Activated CD4-positive, alpha-beta T cell treated with anti-CD3 and anti-CD28 coated beads for 1 hour (primary cell): ENCODE results near the gene KIN.
"Not testable (repeated sequence)": the region's sequence is repeated elsewhere in the genome, so short reads cannot be mapped to it uniquely, and the experiment has no call there.

Source experiments
- DNase-seq: peaks from one replicate; pipeline ENCODE4 v3.0.0-alpha.2; 2020

KIN gene

DNA sequence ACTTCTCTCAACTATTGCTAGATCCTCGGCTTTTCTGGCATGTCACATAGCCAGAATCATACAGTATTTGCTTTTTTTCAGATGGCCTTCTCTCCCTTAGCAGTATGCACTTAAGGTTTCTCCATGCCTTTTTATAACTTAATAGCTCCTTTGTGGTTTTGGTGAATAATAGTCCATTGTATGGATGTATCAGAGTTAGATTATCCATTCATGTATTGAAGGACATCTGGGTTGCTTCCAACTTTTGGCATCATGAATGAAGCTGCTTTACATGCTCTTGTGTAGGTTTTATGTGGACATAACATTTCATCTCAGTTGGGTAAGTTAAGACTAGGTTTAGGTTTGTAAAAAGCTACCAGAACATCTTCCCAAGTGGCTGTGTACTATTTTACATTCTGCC, 4.7 kb upstream of the KIN start:
- DNase-seq: no peak

DNA sequence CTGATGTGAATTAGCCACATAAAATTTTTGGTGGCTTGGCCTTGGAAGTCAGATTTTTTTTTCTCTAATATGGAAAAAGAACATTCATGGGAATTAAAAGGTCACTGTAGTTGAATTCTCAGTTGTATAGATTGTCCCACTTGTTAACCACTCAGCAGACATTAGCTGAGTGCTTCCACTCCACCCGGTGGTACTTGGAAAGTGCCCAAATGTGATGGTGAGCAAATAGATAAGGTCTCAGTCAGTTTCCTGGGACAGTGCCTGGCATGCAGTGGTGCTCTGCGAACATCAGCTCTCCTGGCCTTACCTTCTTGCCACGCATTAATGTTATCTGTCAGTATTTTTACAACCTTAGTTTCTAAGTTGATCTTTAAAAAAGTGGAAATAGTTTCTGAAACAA, 1.6 kb upstream of the KIN start:
- DNase-seq: no peak

DNA sequence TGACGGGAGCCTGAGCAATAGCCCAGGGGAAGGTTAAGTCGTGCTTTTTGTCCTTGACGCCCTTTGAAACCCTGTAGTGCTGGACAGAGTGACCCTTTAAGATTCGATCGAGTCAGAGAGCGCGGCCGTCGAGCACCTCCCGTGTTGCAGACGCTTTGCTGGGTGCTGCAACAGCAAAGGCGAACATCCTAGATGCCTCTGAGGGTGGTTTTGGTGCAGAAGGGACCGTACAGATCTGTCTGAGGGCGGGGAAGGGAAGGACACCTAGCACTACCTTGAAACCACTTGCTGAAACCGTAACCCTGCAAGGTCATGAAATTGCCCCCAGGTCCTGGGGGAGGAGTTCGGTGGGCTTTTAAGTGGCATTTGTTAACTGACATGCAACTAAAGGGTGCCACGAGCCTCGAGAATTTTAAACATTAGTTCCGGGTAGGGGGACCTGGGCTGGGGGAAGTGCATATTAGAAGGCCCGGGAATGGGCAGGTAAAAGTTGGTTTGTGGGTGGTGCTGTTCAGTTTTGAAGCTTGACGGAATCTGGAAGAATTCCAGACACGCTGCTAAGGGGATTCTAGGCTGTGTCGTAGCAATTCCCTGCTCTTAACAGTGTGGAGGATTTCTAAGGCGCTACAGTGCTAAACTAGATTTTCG, 970 bp upstream of the KIN start:
- peak; percentile 9 for DNase-seq

DNA sequence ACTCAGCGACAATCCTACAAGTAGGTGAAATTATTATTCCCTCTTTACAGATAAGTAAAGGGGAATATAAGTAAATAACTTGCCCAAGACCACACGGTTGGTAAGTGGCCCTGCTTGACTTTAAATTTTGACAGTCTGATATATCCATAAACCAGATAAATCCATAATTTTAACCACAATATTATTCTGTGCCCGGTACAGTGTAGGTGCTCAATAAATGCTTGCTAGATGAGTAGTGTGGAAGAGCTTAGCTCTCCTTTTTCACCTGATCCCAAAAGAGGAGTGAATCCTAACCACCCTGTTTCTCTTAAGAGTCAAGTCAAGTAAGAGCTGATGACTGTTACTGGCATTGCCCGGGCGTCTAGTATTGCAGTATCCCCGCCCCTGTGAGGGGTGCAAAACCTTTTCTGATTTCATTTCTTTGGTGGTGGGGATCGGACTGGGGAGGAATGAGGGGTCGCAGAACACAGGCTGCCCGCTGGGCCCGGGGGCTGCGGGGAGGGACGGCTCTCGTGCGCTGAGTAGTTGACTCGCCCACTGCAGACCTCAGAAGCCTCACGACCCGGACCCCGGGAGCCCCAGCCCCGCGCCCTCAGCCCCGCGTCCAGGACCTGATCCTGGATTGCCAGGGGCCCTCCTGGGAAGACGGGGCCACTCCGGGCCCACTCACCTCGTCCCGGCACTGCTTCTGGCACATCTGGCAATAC, 490 bp downstream of the KIN start:
- no peak for DNase-seq

DNA sequence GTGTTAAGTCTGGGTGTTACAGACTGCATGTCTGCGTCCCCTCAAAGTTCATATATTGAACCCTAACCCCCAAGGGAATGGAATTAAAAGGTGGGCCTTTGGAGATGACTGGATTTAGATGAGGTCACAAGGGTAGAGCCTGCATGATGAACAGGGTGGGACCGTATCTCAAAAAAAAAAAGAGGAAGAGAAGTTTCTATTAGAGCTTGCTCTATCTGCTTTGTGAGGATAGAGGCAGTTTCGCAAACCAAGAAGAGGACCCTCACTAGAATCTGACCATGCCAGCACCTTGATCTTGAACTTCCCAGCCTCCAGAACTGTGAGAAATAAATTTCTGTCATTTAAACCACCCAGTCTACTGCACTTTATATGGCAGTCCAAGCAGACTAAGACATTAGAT, 1.4 kb downstream of the KIN start:
- no peak for DNase-seq

DNA sequence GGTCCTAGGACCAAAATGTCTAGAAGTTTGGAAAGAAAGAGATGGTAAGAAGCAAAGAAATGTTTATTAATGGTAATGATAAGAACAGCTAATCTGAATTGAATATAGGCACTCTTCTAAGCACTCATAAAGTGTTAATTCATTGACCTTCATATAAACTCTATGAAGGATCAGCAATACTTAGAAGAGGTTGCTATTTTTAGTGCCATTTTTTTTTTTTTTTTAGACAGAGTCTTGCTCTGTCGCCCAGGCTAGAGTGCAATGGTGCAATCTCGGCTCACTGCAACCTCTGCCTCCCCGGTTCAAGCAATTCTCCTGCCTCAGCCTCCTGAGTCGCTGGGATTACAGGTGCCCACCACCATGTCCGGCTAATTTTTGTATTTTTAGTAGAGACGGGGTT, 5.6 kb downstream of the KIN start:
- not testable (repeated sequence) for DNase-seq

DNA sequence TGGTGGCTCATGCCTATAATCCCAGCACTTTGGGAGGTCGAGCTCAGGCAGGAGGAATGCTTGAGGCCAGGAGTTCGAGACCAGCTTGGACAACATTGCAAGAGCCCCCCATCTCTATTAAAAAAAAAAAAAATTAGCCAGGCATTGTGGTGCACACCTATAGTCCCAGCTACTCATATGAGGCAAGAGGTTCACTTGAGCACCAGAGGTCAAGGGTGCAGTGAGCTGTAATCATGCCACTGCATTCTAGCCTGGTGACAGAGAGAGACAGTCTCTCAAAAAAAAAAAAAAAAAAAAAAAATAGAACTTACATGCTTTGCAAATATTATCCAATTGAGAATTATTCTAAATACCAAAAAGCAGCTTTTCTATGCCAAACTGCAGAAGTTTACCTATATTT, 11.0 kb downstream of the KIN start:
- no peak for DNase-seq

DNA sequence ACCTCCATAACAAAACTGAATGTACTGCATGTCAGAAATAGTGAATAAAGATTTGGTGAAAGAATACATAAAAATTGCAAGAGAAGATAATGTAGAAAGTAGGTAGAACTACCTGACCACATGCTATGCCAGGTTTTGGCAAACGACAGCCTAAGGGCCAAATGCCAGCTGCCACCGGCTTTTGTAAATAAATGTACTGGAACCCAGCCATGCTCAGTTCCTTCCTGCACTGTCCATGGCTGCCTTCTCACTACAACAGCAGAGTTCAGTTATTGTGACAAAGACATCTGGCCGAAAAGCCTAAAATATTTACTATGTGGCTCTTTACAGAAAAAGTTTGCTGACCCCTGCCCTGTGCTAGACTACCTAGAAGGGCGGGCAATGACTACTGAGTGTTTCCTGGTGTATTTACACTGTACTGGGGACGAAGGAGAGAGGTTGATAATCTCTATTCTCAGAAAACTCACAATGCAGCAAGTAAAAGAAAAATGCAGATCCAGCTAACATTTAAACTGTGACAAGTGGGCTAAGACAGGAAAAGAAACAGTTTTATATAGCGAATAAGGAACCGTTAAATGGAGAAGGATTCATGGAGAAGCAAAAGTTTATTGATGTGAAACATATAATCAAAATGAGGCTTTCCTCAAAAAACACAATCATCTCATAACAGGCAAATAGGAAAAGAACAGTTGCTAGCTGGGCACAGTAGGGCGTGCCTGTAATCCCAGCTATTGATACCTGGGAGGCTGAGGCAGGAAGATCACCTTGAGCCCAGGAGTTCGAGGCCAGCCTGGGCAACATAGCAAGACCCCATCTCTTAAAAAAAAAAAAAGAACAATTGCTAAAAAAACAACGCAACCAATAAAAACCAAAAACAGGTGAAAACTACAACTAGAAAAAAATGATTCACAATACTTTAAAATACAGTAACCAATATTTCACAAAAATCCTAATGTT, 13.7 kb downstream of the KIN start:
- no peak for DNase-seq

DNA sequence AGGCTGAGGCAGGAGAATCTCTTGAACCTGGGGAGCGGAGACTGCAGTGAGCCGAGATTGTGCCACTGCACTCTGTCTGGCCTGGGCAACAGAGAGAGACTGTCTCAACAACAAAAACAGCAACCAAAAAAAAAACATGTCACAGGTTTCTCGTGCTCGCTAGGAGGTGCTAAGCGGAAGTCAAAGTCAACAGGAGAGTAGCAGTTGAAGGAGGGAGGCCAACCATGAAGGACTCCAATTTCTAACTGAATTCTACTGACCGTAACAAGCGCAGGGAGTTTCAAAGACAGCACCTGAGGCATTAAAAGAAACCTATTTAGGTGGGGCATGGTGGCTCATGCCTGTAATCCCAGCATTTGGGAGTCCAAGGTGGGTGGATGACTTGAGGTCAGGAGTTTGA, 19.4 kb downstream of the KIN start:
- no peak for DNase-seq

DNA sequence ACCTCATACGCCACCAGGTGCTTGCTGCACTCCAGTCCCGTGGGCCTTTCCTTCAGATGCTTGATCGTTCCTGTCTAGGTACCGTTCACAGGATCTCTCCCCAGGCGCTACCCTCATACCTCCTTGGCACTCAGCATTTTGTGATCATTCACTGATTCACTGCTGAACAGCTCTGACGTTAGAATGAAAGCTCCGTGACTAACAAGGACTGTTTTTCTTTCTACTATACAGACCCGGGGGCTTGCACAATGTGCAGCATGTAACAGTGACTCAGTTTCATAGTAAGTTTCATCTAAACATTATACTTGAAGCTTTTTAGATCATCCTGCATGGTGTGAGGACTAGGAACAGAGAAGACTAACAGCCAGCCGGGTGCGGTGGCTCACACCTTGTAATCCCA, 20.6 kb downstream of the KIN start:
- DNase-seq: no peak

DNA sequence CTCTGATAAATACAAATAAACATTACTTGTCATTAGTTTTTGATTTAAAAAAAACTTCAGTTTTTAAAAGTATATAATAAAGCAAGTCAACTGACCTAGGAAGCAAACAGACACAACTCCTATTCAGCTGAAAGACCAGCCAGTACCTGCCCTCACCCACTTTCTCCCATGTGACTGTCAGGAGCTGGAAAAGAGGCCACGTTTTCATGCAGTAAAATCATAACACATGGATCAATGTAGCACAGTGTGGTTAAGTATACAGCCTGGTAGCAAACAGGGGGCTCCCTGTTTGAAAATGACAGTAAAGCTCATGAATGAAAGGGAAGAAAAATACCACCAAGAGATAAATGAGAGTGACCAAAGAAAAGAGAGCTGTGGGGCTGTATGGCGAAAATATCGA, 21.6 kb downstream of the KIN start:
- no peak for DNase-seq

DNA sequence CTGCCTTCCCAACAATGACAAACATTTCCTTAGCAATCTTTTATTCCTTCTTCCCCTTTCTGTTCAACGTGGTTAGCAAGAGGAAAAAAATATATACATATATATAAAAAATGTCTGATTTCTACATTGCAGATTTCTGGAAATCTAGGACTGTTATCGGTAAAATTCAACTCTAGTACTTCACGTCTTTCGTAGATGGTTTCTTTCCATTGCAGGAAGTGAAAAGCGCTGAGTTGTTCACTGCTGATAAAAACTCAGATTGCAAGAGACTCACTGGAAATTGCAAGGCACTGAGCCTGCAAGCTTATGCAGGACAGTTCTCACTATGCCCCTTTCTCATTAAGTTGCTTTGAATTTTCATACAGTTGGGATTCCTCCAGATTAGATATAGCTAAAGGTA, 23.9 kb downstream of the KIN start:
- DNase-seq: no peak

DNA sequence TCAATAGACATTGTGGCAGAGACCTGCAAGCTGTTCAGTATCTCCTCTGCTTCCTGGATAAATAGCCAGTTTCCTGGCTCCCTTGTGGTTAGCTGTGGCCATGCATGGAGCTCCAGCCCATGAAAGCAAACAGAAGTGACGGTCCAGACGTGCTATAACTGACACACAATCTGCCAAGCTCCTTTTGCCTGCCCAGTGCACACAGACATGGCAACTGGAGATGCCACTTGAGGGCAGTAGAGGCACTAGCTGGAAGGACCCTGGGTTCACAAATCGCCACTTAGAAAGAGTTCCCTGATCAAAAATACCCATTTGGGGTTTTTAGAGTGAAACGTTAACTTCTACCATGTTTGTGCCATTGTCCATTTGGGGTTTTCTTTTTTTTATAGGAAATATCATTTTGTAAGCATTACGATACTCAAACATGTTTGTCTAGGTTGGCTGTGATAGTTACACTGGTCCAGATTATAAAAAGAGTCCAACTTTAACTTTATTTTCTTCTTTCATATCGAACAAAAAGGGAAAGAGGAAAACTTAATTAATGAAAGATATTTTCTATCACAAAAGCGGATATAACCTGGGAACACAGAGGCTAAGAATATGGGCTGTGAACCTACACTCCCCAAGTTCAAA, 31.3 kb downstream of the KIN start:
- DNase-seq: no peak

DNA sequence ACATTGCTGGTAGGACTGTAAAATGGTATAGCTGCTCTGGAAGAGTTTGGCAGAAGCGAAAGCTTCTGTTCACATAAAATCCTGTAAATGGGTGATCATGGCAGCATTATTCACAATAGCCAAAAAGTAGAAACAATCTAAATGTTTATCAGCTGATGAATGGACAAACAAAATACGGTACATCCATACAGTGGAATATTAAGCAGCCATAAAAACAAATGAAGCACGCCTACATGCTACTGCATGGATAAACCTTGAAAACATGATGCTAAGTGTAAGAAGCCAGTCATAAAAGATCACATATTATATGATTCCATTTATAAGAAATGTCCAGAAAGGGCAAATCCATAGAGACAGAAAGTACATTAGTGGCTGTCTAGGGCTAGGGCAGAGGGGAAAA, 32.7 kb downstream of the KIN start:
- DNase-seq: no peak

DNA sequence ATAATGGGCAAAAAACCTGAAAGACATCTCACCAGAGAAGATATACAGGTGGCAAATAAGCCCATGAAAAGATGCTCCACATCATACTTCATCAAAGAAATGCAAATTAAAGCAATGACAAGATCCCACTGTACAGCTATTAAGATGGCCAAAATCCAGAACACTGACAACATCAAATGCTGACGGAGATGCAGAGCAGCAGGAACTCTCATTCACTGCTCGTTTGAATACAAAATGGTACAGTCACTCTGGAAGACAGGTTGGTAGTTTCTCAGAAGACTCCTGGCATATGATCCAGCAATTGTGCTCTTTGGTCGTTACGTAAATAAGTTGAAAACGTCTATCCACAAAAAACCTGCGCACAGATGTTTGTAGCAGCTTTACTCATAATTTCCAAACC, 35.5 kb downstream of the KIN start:
- DNase-seq: no peak

DNA sequence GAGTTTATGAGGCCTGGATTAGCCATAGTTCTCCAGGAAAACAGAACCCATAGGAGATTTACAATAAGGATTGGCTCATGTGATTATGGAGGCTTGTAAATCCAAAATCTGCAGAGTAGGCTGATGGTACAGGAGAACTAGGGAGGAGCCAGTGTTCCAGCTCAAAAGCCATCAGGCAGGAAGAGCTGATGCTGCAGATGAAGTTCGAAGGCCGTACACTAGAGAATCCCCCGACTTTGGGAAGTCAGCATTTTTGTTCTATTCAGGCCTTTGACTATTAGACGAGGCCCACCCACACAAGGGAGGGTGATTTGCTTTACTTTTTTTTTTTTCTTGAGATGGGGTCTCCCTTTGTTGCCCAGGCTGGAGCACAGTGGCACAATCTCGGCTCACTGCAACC, 37.6 kb downstream of the KIN start:
- DNase-seq: no peak

DNA sequence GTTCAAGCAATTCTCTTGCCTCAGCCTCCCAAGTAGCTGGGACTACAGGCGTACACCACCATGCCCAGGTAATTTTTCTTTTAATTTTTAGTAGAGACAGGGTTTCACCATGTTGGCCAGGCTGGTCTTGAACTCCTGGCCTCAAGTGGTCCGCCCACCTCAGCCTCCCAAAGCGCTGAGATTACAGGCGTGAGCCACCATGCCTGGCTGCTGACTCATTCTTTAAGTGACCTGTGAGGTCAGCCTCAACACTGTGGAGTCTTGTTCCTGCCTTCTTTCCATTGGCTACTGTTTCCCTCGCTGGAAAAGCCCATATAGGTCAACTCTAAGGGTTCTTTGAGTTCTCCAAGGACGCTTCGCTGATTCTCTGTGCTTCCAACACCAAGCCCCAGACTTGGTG, 39.2 kb downstream of the KIN start:
- not testable (repeated sequence) for DNase-seq

DNA sequence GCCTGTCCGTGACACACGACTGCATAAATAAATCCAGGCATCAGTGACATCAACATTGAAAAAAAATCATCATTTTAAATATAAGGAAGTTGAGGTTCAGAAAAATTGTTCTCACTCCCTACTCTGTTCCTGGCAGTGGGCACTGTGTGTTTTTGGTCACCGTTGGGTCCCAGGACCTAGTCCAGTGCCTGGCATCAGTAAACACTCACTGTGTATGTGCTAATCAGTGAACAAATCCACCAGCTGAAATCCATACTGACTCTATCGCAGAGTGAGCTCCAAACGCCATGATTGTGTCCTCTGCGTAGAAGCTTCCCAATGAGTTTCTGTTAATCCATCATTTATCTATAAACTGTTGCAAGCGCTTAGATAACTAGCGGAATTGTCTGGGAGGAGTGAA, 43.5 kb downstream of the KIN start:
- DNase-seq: no peak

DNA sequence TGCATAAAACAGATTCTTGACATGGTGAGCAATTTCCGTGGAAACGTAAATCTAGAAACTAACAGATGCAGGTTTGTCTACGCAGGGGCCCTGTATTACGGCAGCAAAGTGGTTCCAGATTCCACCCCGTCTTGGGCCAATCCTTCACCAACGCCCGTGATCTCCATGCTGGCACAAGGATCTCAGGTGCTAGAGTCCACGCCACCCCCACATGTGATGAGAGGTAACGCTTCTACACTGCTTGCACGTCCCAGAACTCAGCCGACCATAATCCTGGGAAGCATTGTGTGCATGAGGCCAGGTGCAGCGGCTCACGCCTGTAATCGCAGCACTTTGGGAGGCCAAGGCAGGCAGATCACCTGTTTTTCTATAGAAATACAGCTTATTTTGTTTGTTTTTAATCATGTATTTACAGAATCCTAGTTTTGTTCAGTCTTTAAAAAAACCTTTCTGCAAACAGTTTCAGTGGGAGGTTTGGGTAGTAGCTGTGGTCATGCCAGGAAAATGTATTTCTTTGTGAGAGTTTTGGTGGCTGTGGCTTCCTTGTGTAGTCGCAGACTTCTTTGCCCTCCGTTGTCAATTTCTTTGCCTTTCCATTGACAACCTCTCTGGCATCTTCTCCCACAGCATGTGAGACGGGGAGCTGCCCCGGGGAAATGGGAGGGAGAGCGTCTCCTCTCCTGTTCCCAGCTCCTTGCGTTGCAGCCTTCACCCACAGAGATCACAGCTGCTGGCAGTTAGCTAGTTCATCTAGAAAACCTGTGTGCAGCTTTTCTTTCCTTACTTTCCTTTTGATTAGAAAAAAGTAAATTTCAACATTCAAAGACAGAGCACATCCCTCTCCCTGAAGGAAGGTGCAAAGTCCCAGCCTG, 49.0 kb downstream of the KIN start:
- no peak for DNase-seq

DNA sequence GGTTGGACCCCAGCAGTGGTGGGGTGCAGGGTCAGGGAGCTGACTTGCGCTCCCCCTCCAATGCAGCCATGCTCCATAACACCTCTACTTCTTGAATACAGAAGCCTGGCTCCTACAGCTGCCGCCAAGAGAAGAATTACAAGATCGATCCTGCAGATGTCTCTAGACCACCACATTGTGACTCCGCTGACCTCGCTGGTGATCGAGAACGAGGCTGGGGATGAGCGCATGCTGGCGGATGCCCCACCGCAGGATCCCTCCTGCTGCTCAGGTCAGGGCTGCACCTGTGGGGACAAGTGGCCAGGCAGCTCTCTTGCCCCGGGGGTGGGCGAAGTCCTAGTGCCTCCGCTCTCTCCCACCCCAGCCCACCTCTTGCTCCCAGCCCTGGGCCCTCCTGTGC, 53.0 kb downstream of the KIN start:
- no peak for DNase-seq

DNA sequence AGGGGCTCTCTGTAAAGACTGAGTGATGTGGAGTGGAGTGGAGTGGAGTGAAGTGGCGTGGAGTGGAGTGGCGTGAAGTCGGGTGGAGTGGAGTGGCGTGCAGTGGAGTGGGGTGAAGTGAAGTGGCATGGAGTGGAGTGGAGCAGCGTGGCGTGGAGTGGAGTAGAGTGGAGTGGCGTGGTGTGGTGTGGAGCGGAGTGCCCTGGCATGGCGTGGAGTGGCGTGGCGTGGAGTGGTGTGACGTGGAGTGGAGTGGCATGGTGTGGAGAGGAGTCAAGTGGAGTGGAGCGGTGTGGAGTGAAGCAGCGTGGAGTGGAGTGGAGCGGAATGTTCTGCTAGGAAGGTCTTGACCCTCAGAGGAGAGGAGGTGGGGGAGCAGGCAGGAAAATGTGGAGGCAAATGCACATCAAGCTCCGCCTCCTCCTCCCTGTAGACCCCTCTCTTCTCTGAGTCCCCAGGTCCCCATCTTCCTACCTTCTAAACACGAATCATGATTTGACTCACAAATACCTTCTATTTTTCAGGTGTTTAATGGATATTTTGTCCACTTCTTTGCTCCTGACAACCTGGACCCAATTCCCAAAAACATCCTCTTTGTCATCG, 64.8 kb downstream of the KIN start:
- no peak for DNase-seq

DNA sequence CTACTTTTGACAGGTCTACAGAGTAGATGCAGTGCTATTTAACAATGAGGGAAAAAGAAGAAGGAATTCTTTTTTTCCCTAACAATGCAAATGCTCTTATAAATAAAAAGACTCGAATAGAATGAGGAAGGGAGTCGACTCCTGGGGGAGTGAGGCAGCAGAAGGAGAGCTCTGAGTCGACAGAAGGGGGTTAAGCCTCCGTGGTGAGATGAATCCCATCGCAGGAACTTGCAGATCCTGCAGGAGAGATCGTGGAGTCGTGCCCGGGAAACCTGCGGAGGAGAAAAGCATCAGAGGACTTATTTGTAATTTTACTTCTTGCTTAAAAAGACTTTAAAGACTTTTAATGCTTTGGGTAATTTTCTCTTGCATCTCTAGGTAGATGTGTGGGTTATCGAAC, 67.3 kb downstream of the KIN start:
- no peak for DNase-seq
